GM18520 (cell line): Measurements from ENCODE around the gene GID8.
"Not testable (repeated sequence)": the region's sequence is repeated elsewhere in the genome, so short reads cannot be mapped to it uniquely, and the experiment has no call there.

ENCODE experiments used
- ATAC-seq: cut with Tn5 transposase; IDR thresholded peaks from one replicate; pipeline ENCODE4 v1.9.1; 2021; ENCODE audit not compliant: unreplicated experiment

GID8 gene

DNA sequence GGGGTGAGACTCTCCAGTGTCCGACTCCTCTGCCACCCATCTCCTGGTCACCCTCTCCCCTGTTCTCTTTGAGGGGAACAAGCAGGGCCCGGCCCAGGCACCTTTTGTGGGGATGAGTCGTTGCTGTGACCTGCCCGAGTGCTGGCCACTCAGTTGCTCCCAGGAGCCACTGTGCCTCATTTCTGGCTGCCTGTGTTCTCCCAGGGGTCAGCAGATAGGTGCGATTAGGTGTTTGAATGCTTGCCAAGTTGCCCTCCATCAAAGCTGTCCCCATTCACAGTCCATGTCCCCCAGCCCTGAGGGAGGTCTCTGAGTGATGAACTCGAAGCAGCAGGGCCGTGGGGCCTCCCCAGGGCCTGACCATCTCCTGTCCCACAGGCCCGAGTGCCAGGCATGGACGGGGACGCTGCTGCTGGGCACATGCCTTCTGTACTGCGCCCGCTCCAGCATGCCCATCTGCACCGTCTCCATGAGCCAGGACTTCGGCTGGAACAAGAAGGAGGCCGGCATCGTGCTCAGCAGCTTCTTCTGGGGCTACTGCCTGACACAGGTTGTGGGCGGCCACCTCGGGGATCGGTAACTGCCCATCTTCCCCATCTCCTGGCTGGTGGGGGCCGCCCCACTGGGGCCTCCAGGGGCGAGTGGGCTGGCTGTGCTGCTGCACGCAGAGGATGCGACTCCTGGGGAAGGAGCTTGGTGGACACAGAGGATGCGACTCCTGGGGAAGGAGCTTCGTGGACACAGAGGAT, 18.6 kb downstream of the GID8 start:
- ATAC-seq: no peak

DNA sequence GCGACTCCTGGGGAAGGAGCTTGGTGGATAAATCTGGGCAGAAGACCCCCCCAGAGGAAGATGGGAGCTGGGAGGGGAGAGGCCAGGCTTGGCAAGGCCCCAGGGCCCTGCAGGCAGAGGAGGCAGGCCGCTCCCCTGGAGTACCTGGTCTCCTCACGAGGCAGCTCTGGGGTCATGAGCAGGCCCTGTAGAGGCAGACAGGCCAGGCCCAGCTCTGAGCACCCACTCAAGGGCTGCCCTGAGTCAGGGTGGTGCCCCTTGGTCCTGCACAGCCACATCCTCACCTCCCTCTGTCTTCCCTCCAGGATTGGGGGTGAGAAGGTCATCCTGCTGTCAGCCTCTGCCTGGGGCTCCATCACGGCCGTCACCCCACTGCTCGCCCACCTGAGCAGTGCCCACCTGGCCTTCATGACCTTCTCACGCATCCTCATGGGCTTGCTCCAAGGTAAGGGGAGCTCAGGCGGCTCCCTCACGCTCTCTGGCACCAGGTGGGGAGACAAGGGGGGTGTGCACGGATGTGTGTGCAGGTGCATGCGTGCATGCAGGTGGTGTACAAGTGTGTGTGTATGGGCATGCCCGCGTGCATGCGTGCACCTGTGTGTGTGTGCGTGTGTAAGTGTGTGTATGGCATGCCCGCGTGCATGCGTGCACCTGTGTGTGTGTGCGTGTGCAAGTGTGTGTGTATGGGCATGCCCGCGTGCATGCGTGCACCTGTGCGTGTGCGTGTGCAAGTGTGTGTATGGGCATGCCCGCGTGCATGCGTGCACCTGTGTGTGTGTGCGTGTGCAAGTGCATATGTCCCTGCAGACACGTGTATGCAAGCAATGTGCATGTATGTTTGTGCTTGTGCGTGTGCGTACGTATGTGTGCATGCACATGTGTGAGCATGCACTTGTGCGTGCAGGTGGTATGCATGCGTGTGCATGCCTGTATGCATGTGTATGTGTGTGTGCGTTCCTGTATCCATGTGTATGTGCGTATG, 19.5 kb downstream of the GID8 start:
- ATAC-seq: no peak

DNA sequence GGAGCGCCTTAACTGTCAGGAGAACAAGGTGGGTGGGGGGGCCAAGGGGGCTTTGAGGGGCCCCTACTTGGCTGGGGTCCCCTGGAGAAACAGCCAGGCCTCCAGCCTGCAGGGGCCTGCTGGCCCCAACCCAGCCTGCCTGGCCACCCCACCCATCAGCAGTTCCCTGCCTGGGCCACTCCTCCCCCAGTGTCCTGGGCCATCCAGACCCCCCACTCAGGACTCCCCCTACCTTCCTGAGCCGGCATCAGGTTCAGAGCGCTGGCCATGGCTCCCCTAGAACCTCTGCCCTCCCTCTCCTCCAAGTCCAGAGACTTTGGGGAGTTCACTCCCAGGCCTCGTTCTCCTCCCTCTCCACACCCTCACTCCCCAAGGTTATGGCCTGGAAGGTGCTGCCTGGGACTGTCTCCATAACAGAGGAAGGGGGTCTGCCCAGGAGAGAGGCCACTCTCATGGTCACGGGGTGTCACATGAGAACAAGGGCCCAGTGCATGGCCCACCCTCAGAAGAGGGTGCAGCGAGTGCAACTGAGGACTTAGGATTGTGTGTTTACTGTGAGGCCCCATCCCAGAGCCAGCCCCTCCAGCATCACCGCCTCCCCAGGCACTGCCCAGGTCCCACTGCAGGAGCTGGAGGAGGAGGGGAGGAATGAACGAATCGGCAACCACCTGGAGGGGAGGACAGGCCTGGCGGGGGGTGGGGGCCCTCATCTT, 20.6 kb downstream of the GID8 start:
- ATAC-seq: no peak

DNA sequence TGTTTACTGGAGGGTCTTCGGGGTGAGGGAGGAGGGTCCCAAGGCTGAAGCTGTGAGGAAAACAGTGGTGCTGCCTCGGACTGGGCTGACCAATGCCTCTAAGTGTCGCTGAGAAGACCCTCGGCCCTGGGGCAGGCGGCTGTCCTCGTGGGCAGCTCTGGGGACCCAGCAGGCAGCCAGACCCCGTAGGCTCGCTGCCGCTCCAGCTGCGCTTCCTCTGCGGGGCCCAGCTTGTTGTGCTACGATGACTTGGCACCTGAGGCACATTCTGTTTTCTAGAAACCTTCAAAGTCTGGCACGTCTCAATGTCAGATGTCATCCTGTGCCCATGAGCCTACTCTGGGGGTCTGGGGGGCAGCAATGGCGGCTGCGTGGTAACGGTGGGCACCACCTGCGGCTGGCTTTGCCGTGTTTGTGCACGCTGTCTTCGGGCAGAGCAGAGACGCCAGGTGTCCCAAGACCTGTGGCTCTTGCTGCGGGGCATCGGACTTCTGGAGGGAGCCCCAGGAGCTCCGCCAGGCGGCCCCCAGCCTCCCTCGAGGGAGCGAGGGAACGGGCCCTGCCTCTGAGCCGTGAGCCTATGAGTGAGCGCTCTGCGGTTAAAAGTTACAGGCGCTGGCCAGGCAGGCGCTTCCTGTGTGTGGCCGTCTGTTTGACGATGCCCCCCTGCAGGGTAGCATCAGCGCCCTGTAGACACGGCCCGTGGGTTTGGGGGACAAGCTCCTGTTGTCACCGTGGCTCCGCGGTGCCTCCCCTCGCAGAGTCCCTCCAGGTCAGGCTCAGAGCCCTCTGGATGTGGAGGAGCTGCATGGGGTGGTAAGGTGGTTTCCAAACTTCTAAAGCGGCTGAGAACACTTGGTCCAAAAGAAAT, 21.4 kb downstream of the GID8 start:
- no peak for ATAC-seq

DNA sequence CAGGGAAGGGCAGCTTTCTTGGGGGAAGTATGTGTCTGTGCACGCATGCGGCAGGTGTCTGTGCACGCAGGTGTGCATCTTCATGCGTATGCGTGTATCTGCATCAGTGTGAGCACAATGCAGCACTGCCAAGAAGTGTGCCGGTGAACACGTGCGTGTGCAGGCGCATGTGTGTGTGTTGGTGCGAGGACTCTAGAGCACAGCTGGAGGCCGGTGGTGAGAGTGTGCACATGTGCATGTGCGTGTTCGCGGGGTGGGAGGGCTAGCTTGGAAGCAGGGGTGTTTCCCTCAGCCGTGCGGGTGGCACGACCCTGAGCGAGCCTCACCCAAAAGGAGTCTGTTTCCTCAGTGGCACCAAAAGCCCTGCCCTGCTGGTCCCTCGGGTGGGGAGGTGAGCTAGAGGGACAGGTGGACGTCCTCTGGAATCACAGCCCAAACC, 22.1 kb downstream of the GID8 start:
- no peak for ATAC-seq

DNA sequence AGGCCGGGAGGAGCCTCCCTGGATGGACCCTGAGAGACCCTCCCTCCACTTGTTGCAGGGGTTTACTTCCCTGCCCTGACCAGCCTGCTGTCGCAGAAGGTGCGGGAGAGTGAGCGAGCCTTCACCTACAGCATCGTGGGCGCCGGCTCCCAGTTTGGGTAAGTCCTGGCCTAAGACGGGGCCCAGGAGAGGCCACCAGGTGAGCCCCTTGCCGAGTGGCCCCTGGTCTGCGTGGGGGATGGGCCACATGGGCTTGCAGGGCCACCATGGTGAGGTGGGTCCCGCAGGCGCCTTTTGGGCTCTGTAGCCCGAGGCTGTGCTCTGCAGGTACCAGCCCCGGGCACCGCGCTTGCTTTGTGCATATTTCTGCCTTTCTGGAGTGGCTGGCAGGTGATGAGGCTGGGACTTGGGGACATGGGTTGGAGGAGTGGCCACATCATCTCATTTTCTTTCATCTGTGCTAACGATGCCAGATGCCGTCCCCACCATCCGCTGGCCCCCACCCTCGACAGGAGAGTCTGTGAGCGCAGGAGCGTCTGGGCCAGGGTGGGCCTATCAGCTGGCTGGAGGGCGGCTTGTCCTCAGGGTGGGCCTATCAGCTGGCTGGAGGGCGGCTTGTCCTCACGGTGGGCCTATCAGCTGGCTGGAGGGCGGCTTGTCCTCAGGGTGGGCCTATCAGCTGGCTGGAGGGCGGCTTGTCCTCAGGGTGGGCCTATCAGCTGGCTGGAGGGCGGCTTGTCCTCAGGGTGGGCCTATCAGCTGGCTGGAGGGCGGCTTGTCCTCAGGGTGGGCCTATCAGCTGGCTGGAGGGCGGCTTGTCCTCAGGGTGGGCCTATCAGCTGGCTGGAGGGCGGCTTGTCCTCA, 22.7 kb downstream of the GID8 start:
- not testable (repeated sequence) for ATAC-seq

DNA sequence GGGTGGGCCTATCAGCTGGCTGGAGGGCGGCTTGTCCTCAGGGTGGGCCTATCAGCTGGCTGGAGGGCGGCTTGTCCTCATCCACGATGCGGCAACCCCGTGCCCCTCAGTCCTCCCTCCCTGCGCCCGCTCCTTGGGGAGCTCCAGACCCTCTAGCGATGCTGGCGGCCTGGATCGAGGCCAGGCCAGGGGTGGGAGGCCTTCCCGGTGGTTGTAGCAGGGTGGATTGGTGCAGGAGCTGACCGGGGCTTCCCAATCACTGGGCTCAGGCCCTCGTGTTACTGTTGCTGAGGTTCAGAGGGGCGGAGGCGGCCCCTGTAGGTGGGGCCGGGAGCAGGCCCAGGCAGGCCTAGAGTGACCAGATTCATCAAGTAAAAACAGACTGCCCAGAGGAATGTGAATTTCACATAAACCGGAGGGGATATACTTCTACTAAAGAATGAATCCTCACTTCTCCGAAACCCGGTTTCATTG, 23.4 kb downstream of the GID8 start:
- ATAC-seq: no peak

DNA sequence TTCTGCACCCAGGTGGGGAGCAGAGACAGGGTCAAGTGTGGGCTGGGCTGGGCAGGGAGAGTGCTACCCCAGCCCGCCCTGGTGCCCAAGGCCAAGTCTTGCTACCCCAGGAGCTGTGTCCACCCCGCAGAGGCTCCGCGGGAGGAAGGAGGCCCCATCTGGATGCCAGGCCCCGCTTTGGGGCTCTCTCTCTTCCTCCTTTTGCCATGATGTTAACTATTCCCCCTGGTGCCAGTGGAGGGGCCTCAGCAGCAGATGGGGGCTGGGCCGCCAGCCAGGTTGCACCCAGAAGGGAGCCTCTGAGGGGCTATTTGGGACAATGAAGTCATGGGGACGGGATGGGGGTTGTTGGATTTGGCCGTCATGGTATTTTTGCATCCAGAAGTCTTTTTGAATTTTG, 23.9 kb downstream of the GID8 start:
- no peak for ATAC-seq

DNA sequence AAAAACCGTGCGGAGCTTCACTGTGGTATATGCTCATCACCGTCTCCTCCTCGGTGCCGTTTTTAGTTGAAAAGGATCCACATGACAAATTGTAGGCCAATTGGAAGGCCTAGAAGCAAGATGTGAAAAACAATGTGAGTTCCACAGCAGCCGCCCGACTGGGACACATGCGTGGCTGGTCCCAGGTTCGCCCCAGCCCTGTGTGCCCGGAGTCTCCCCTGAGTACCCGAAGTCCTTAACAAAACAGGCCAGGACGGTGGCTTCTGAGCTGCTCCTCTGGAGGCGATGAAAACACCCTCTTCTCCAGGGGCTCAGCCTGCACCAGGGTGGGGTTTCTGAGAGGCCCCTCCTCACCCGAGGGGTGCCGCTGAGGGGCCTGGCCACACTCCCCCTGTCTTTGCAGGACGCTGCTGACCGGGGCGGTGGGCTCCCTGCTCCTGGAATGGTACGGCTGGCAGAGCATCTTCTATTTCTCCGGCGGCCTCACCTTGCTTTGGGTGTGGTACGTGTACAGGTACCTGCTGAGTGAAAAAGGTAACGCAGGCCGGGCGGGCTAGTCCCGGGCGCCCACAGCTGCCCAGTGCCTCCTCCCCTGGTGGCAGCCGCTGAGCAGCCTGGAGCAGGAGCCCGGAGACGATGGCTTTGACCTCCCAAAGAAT, 24.4 kb downstream of the GID8 start:
- ATAC-seq: no peak

DNA sequence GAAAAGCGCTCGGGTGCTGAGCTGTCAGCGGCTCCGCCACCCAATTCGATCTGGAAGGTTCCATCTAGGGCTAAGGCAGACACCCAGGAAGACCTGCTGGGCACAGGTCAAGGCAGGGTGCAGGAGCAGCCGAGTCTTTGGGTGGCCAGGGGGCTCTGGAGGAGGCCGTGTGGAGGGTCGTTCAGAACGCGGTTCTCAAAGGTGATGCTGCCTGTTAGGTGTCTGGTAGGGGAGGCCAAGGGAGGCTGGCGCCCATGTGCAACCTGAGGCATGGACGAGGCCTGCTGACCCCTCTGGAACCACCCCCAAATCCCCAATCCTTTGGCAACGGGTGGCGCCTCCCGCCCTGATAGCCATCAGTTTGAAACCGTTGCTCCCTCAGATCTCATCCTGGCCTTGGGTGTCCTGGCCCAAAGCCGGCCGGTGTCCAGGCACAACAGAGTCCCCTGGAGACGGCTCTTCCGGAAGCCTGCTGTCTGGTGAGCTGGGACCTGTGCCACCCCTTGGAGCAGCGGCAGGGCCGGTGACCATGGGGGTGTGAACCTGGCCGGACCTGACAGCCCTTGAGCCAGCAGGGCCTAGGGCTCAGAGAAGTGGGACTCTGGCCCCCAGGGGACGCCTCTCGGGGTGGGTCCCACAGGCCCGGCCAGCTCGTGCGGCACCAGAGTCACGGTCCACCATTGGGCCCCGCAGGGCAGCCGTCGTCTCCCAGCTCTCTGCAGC, 25.1 kb downstream of the GID8 start:
- no peak for ATAC-seq

DNA sequence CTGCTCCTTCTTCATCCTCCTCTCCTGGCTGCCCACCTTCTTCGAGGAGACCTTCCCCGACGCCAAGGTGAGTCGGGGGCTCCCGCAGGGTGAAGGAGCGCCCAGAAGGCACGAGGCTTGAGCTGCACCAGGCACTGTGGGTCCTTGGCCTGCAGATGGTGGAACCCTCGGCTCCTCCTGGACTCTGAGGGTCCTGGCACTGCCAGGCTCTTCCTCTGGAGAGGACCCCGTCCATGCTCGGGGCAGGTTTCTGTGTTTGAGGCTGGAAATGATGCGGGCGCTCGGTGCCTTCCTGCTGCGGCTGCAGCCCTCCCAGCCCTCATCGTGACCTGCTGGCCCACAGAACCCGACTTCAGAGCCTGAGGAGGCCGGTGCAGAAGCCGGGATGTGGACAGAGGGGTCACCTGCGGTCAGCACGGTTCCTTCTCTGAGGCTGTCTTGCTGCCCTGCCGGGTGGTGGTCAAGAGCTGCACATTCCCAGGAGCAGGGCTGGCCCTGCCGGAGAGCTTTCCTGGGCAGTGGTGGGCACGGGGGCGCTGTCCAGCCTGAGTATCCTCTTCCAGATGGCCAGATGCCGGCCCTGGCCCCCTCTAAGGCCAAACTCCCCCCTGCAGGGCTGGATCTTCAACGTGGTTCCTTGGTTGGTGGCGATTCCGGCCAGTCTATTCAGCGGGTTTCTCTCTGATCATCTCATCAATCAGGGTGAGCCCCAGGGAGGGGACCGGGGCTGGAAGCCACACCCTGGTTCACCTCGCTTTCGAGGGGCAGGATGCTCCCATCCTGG, 25.9 kb downstream of the GID8 start:
- ATAC-seq: no peak

DNA sequence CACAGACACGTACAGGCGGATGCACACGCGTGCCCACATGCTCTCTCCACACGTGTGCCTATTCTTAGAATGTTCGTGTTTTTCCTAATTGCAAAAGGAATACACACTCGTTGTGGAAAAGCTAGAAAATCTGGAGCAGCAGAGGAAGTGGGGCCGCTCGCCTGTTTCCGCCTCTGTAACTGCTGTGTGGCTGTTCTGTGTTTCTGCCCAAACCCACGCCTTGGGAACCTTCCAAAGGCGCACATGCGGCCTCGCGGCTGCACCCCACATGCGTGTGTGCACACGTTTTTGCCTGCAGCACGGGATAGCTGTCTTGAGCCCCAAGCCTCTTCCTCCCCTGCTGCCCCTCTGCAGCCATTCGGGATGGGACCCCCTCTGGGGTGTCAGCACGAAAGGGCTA, 26.8 kb downstream of the GID8 start:
- no peak for ATAC-seq

DNA sequence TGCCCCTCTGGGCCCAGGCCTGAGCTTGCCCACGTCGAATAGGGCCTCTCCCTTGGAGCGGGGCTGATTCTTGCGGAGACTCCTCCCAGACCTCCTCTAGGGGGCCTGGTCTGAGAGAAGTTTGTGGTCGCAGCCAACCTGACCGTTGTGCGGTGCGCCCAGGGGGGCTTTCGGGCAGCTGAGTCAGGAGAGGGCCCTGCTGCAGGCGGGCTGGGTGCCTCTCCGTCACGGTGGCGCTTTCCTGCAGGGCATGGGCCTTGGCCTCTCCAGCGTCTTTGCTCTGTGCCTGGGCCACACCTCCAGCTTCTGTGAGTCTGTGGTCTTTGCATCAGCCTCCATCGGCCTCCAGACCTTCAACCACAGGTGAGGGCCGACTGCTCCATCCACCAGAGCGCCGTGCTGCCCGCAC, 27.4 kb downstream of the GID8 start:
- ATAC-seq: no peak

DNA sequence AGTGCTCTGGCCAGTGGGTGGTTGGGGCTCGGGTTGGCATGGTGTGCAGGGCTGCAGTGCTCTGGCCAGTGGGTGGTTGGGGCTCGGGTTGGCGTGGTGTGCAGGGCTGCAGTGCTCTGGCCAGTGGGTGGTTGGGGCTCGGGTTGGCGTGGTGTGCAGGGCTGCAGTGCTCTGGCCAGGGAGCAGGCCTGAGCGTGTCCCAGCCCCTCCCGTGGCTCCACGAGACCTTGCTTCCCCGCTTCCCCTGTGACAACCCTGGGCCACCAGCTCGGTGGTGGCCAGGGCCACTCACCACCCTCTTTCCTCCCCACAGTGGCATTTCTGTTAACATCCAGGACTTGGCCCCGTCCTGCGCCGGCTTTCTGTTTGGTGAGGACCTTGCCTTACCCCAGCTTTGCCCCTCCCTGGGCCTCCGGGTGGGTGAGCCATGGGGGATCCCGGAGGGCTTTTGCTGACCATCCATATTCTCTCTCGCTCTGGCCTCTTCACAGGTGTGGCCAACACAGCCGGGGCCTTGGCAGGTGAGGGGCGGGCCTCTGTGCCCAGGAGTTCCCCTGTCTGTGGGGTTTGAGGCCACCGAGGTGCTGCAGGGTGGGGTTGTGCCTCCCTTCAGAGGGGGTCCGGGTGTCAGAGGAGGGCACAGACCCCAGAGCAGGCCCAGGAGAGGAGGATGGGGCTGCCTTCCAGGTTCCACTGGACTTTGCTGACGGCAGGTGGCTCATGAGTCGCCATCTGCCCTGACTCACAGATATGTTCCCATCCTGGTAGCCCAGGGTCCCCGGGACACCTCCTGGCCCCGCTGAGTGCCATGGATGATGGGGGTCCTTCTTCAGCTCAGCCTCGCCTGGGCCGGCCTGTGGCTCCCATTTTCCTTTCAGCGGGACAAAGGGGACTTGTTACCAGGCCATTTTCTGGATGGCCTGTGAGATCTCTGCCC, 28.5 kb downstream of the GID8 start:
- no peak for ATAC-seq

DNA sequence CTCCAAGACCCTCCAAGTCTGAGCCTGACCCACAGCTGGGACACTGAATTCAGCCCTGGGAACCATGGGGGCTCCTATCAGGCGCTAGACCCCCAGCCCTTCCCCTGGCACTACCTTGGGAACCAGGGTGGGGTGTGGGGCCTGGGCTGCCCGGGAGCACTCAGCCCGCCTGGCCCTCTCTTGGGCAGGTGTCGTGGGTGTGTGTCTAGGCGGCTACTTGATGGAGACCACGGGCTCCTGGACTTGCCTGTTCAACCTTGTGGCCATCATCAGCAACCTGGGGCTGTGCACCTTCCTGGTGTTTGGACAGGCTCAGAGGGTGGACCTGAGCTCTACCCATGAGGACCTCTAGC, 29.2 kb downstream of the GID8 start:
- ATAC-seq: no peak

DNA sequence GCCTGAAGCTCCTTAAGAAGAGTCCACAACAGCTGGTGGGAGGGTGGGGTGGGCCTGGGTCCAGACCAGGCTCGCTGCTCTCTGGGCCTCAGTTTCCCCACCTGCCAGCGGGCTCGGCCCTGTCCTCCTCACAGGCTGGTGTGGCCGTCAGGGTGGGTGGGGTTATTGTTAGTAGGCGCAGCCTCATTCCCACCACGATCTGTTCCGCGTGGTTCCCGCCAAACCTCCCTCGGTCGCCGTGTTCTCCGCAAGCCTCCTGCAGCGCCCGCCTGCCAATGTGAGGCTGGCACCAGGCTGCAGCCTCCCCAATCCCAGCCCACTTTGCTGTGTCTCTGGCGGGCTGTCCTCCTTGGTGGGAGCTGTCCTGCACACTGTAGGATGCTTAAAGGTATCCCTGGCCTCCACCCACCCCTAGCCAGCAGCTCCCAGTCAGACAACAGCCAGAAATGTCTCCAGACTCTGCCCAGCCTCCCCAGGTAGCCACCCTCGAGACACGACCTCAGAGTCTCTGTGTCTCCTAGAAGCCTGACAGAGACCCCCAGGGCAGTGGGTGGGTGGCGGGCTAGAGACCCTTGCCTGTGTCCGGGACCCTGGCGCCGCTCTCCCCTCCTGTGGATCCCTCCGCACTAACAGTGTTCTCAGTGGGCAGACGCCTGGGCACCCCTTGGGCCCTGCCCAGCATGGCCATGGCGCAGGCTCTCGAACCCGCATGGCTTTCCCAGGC, 29.8 kb downstream of the GID8 start:
- ATAC-seq: no peak
